LNCaP clone FGC (cell line): ENCODE results near the gene TNS3.
"Not testable (repeated sequence)": the region's sequence is repeated elsewhere in the genome, so short reads cannot be mapped to it uniquely, and the experiment has no call there.

ENCODE experiments used
- DNase-seq: peaks from one replicate; pipeline ENCODE4 v3.0.0-alpha.2; 2011; ENCODE audit warnings: low read depth
- H3K4me3 ChIP-seq: 2 replicates; pipeline ENCODE4 v1.5.1; 2011; ENCODE audit warnings: mild to moderate bottlenecking, low read depth, low read length, control low read depth
- CTCF ChIP-seq: IDR thresholded peaks from 2 replicates; pipeline ENCODE4 v1.5.1; 2012; ENCODE audit warnings: mild to moderate bottlenecking; ENCODE audit not compliant: control insufficient read depth, insufficient read depth; ENCODE audit errors: extremely low read depth

TNS3 gene

GRCh38 chr7:47610506-47611044 is 28.7 kb upstream of the TNS3 start:
- no peak overlapping the region for H3K4me3 ChIP-seq
- no peak for TF ChIP-seq CTCF
- DNase-seq, result no peak

DNA sequence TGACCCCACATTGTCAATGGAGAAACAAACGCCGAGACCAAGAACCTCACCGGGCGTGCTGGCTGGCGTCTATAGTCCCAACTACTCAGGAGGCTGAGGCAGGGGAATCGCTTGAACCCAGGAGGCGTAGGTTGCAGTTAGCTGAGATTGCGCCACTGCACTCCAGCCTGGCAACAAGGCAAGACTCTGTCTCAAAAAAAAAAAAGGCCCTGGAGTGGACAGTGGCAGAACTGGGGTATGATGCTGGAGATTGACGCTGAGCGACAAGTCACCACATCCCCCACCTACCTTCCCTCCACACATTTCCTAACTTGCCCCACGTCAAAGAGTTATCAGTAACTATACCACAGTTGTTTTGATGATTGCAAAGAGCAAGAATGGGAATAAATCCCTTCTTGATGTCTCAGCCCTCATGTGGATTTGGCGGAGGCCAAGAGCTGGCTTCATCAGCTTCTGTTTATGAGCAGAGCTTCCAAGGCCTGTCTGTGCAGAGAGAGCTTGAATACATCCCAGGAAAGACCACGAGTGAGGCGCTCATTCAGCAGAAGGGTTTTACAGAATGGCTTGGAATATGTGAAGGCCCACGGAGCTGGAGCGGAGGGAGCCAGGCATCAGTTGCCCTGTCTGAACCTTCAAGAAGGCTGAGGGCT is 28.0 kb upstream of the TNS3 start:
- H3K4me3 ChIP-seq, result no peak overlapping the region
- no peak for DNase-seq
- TF ChIP-seq CTCF, result no peak

DNA sequence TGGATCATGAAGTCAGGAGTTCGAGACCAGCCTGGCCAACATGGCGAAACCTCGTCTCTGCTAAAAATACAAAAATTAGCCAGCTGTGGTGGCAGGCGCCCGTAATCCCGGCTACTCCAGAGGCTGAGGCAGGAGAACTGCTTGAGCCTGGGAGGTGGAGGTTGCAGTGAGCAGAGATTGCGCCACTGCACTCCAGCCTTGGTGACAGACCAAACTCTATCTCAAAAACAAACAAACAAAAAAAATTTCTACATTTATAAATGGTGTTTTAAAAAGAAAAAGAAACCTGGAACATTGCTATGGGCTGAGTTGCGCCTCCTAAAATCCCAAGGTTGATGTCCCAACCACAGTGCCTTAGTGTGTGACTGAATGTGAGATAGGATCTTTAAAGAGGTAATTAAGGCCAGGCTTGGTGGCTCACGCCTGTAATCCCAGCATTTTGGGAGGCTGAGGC is 24.7 kb upstream of the TNS3 start:
- DNase-seq, result not testable (repeated sequence)

GRCh38 chr7:47605816-47606575 is 24.1 kb upstream of the TNS3 start:
- no peak overlapping the region for H3K4me3 ChIP-seq
- DNase-seq, result no peak
- TF ChIP-seq CTCF, result no peak

More for the DNA sequence above, 24.7 kb upstream of the TNS3 start:
- not testable (repeated sequence) for H3K4me3 ChIP-seq

DNA sequence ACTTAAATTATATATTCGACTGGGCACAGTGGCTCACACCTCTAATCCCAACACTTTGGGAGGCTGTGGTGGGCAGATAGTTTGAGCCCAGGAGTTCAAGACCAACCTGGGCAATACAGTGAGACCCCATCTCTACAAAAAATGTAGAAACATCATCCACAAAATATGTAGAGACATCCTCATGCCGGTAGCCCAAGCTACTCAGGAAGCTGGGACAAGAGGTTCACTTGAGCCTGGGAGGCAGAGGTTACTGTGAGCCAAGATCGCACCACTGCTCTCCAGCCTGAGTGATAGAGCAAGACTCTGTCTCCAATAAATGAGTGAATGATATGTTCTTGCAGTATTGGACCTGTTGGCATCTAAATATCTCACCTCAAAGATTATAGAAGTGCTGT is 22.6 kb upstream of the TNS3 start:
- TF ChIP-seq CTCF, result no peak
- no peak for DNase-seq

GRCh38 chr7:47603514-47604255 is 21.8 kb upstream of the TNS3 start:
- DNase-seq, H3K4me3 ChIP-seq: not testable (repeated sequence)

More for the DNA sequence above, 22.6 kb upstream of the TNS3 start:
- no peak overlapping the region for H3K4me3 ChIP-seq

DNA sequence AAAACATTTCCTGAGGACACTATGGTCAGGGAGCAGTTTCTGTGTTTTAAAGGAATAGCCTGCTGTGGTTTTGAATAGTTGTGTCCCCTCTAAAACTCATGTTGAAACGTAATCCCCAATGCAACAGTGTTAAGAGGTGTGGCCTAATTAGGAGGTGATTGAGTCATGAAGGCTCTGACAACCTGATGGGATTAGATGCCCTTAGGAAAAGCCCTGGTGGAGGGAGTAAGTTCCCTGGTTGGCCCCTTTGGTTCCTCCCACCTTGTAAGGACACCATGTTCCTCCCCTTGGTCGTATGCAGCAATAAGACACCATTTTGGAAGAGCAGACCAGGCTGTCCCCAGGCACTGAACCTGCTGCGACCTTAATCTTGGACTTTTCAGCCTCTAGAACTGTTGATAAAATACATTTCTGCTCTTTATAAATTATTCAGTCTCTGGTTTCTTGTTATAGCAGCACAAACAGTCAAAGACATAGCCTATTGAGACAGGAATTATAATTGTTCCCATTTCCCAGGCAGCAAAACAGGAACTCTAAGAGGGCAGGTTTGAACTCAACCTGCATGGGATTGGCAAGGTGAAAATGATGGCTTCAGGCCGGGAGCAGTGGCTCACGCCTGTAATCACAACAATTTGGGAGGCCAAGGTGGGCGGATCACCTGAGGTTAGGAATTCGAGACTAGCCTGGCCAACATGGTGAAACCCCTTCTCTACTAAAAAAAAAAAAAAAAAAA is 20.5 kb upstream of the TNS3 start:
- no peak for DNase-seq
- no peak for TF ChIP-seq CTCF
- H3K4me3 ChIP-seq, result no peak overlapping the region
